GM19324 (cell line): ENCODE data around the gene ASIC3.
"Not testable (repeated sequence)": the region's sequence is repeated elsewhere in the genome, so short reads cannot be mapped to it uniquely, and the experiment has no call there.

Experiments used
- ATAC-seq: cut with Tn5 transposase; IDR thresholded peaks from one replicate; pipeline ENCODE4 v1.9.1; 2021; ENCODE audit warnings: mild to moderate bottlenecking, moderate library complexity; ENCODE audit not compliant: unreplicated experiment, low FRiP score

ASIC3 gene

GRCh38 chr7:151032936-151033863, 15.1 kb upstream of the ASIC3 start:
- no peak for ATAC-seq

DNA sequence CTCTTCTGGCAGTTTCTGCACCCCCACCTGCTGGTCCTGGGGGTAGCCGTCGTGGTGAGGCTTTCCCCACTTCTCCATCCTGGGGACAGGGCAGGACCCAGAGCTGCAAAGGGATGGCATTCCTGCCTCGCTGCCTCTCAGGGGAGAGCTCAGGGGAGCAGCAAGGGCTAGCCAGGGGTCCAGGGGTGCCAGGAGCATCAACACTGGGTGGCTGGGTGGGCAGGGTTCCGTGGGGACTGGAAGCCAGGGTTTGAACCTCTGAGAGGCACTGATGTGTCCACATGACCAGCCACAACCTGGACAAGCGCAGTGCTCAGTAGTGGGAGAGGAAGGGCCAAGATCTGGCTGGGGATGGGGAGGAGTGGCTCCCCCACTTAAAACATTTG, 14.5 kb upstream of the ASIC3 start:
- no peak for ATAC-seq

GRCh38 chr7:151034312-151035025, 13.9 kb upstream of the ASIC3 start:
- ATAC-seq, result no peak

DNA sequence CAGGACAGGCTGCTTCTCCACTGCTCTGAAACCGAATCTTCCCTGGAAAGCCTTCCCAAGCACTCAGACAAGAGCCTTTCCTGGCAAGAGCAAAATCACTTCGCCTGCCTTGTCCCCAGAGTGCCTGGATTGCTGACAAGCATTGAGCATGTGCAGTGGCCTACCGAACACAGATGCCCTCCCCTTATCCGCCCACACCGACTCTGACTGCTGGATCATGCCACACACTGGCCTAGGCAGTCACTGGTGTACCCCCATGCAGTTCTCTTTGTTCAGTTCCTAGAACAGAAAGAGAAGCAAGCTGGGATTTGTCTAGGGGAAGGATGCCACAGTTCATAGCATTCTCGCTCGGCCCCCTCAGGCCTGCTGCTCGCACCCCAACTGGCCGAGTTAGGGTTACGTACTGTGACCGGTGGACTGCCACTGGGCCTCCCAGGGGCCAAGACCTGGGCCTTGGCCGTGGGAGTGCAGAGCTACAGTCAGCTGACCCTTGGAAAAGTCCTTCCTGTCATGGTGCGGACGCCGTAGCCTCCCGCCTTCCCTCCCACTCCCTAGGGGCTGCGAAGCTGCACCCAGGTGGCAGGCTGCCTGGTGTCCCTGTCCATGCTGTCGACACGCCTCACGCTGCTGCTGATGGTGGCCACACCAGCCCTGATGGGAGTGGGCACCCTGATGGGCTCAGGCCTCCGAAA, 13.2 kb upstream of the ASIC3 start:
- no peak for ATAC-seq

- ATAC-seq, result no peak
Measured at GRCh38 chr7:151035902-151036301, 12.4 kb upstream of the ASIC3 start.

DNA sequence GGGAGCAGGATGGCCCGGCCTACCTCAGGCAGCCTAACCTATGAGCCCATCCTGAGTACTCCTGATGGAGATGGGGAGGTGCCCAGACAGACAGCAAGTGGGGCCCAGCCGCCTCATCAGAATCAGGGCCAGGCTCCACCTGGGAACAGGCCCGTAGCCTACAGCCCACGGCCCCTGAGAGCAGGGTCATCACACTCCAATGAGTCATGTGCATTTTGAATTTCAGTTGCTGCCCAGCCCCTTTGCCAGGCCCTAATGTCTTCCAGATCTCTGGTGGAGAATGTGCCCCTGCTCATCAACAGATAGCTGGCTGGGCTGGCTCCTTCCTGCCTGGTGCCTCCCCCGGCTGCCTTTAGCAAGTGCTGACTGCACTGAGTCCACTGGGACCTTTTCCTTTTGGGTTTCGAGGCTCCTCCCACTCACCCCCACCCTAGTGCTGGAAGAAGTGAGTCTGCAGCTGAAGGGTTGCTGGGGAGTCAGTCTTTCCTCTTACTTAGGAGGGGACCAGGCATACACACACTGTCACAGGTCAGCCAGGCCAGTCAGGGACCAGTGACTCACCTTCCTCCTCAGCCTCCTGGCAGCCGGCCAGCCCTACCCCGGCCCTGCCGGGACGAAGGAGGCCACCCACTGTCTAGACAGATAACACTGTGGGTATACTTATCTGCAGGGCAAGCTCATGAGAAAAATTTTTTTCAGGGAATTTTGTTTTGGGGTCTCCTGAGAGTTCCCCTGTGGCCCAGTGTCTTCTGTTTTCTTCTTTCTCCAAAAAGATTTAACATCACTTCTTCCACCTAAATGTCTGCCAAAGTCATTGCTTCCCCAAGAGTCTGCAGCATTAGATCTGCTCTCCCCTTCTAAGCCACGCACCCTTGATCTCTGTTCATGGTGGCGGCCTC, 9.1 kb upstream of the ASIC3 start:
- ATAC-seq, result no peak

DNA sequence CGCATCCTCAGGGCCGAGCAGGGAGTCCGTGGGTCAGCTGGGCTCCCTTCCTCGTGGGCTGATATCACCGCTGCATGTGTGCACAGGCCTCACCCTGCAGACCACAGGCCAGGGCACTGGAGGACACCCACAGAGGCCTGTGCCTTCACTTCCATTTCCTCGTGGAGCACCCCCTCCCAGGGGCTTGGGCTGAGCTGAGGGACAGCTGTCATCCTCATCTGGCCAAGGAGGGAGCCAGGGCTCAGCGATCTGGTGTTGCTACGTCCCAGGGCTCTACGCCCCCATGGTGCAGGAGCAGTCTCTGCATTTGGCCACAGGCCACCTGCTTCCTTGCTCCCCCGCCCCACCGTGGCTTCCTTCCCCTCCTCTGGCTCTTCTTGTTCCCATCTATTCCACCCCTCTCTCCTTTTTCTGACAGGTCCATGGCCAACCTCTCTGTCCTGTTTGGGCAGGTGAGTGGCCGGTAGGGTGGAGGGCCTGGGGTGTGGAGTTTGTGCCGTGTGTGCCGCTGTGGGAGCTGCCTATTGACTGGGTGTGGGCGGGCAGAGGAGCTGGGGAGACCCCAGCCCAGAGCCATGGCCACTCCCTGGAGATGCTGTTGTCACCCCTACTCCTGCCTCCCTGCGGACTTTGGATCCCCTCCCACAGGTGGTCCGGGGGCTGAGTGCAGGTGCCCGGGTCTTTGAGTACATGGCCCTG, 8.3 kb upstream of the ASIC3 start:
- ATAC-seq, result no peak

DNA sequence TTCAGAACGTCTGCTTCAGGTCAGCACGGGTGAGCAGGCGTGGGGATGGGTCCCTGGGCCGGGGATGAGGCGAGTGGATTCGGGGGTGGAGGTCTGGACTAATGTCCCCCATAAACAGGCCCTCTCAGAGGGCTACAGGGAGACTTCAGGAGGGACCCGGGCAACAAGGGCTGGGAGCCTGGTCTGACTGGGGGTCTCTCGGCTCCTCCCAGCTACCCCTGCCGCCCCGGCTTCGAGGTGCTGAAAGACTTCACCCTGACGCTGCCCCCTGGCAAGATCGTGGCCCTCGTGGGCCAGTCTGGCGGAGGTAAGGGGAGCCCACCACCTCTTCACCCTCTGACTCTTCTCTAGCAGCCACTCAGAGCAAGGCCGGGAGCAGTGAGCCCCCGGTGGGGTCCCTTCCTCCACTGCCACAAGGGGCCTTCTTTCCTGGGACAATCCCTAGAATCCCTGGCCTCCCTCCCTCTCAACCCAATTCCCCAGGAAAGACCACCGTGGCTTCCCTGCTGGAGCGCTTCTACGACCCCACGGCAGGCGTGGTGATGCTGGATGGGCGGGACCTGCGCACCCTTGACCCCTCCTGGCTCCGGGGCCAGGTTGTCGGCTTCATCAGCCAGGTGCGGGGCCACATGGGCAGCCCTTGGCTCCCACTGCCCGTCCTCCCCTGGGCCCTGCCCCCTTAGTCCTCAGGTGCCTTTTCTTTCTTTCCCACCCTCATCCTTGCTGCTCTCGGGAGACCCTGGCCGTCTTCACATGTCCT, 7.5 kb upstream of the ASIC3 start:
- ATAC-seq, result no peak

DNA sequence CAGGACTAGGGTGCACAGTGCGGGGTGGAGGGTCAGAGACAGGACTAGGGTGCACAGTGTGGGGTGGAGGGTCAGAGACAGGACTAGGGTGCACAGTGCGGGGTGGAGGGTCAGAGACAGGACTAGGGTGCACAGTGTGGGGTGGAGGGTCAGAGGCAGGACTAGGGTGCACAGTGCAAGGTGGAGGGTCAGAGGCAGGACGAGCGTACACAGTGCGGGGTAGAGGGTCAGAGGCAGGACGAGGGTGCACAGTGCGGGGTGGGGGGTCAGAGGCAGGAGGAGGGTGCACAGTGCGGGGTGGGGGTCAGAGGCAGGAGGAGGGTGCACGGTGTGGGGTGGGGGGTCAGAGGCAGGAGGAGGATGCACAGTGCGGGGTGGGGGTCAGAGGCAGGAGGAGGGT, 4.9 kb upstream of the ASIC3 start:
- not testable (repeated sequence) for ATAC-seq

DNA sequence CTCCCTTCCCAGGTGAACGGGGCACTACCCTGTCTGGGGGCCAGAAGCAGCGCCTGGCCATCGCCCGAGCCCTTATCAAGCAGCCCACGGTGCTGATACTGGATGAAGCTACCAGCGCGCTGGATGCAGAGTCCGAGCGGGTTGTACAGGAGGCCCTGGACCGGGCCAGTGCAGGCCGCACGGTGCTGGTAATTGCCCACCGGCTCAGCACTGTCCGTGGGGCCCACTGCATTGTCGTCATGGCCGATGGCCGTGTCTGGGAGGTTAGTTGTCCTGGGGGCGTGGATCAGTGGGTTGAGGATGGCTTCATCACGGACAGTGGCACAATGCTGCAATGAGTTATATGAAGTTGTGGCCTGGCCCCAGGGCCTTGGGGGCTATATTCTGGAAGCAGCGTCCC, 4.4 kb upstream of the ASIC3 start:
- ATAC-seq, result no peak

- no peak for ATAC-seq
Measured at GRCh38 chr7:151045262-151045661, 3.1 kb upstream of the ASIC3 start.

GRCh38 chr7:151045967-151046366, 2.4 kb upstream of the ASIC3 start:
- ATAC-seq, result no peak

GRCh38 chr7:151046603-151047573, 1.4 kb upstream of the ASIC3 start:
- no peak for ATAC-seq

GRCh38 chr7:151048911-151049463, 656 bp downstream of the ASIC3 start:
- no peak for ATAC-seq

DNA sequence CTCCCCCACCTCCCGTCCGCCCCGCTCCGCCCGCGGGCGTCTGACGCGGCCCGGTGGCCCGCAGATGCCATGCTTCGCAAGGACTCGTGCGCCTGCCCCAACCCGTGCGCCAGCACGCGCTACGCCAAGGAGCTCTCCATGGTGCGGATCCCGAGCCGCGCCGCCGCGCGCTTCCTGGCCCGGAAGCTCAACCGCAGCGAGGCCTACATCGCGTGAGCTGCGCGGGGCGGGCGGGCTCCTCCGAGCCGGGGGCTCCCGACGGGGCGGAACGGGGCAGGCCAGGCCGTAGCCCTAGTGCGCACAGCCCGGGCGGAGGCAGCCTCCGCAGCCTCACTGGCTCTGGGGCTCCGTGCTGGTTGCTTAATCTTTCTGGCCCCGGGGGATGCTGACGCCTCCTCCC, 2.8 kb downstream of the ASIC3 start:
- ATAC-seq, result no peak

DNA sequence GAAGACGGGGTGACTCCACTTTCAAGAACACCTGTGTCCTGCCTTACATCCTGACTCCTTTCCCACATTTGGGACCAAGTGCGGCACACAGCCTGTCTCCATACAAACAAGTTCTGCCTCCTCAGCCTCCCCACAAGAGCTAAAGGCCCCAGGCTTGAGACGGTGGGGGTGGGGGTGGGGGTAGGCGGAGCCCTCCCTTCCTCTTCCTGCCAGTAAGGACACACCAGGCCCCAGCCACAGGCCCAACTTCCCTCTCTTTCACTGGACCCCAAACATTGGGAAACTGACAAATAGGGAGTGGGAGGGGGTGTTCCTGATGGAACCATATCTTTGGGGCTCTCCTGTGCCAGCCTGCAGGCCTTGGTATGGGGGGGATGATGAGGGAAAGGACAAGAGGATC, 4.8 kb downstream of the ASIC3 start:
- no peak for ATAC-seq

DNA sequence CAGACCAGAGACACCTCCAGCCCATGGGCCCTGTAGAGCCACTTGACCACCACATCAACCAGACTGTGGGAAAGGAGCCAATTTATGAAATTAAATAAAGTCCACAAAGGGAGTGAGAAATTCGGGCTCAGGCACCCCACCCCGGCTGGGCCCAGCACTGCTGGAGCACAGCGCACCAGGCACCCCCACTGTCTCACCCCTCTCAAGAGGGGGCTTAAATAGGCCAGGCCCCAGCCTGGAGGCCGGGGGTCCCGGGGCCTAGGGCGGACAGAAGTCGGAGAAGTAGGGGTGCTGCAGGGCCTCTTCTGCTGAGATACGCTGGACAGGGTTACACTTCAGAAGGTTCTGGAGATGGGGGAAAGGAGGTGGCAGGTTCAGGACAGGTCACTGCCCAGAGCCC, 5.4 kb downstream of the ASIC3 start:
- ATAC-seq, result no peak

GRCh38 chr7:151056283-151056665, 7.9 kb downstream of the ASIC3 start:
- no peak for ATAC-seq
